Esophagus muscularis mucosa (tissue), 4 donors: ENCODE data around the gene DTX3. TPM values are rescaled to one million over a fixed set of nuclear protein-coding genes. Genes with fewer than 3 reads are reported as not detected.

Experiments used
- DNase-seq: peaks from one replicate; pipeline ENCODE4 v3.0.0-alpha.2; 2017; ENCODE audit errors: extremely low spot score
- H3K27ac ChIP-seq, 4 donors: fragments of 200-600 bp; sonication (generic); replicated peaks in 1 of 4; 1 replicate in 3 of 4; 2 replicates in 1 of 4; pipeline ENCODE4 v1.5.1; 2016 to 2019; ENCODE audit warnings: mild to moderate bottlenecking in 1 of 4
- H3K27me3 ChIP-seq, 4 donors: fragments of 200-600 bp; sonication (generic); one replicate each; pipeline versions ENCODE4 v1.5.1 to v1.6.0; 2016 to 2019
- H3K36me3 ChIP-seq, 4 donors: fragments of 200-600 bp; sonication (generic); one replicate each; pipeline ENCODE4 v1.5.1; 2016 to 2019
- H3K4me1 ChIP-seq, 4 donors: fragments of 200-600 bp; sonication (generic); one replicate each; pipeline ENCODE4 v1.5.1; 2016 to 2019
- H3K4me3 ChIP-seq, 4 donors: fragments of 200-600 bp; sonication (generic); 1 replicate in 2 of 4; 2 replicates in 2 of 4; pipeline ENCODE4 v1.5.1; 2016 to 2019; ENCODE audit warnings: mild to moderate bottlenecking in 4 of 4, moderate library complexity in 1 of 4
- H3K9me3 ChIP-seq, 4 donors: fragments of 200-600 bp; sonication (generic); 1 replicate in 3 of 4; 2 replicates in 1 of 4; pipeline ENCODE4 v1.5.1; 2016 to 2019
- CTCF ChIP-seq, 3 experiments: fragments of 200-600 bp in 2 of 3; fragments of 450-650 bp in 1 of 3; sonication (generic) in 2 of 3; IDR thresholded peaks; one replicate each; pipeline ENCODE4 v1.5.1; 2017 to 2019; ENCODE audit warnings: antibody characterized with exemption in 3 of 3, mild to moderate bottlenecking in 2 of 3, moderate library complexity in 1 of 3
- EP300 ChIP-seq: sonication (generic); formaldehyde crosslinking; IDR thresholded peaks from one replicate; pipeline ENCODE4 v1.6.1; 2017; ENCODE audit warnings: antibody characterized with exemption
- POLR2A ChIP-seq: fragments of 450-650 bp; IDR thresholded peaks from one replicate; pipeline ENCODE4 v1.6.1; 2017; ENCODE audit warnings: antibody characterized with exemption, moderate library complexity, mild to moderate bottlenecking, low read depth
- POLR2AphosphoS5 ChIP-seq, 2 donors: sonication (generic); formaldehyde crosslinking; IDR thresholded peaks; one replicate each; pipeline ENCODE4 v1.6.1; 2017; ENCODE audit warnings: antibody characterized with exemption in 2 of 2
- WGBS: methylation state at CpG from one replicate; pipeline ENCODE4 v1.1.5; 2018; 5-methylcytosine and 5-hydroxymethylcytosine counted together
- intact Hi-C: fragments of 100-400 bp; cut with DNase I; formaldehyde crosslinking; loops from one replicate; pipeline ENCODE4 v1.15.1; 2023
- total RNA-seq, 4 donors: library from RNA; depleted of rRNA; stranded (reverse); fragments of >200 nt; gene quantifications; one replicate each; pipeline versions ENCODE4 v1.1.0 to v1.2.1, GENCODE V29; 2016

The DTX3 gene
- total RNA-seq, 4 donors from 2014 or later: 39.0 to 68.6 (median 46.8) TPM

GRCh38 chr12:57626111-57626920 lies 21.7 kb downstream of the DTX3 start:
- Histone ChIP-seq H3K4me1 (peaks cover 10 to 36% (median 21%) of the 10 kb centered on the region in 4 donors), H3K9me3 (no peaks in the 10 kb centered on the region), H3K27ac (no peak overlapping the region), H3K4me3 (no peak overlapping the region), H3K27me3 (peaks cover 1 to 65% (median 3%) of the 10 kb centered on the region in 4 donors), H3K36me3 (peaks cover 0 to 42% (median 19%) of the 10 kb centered on the region in 4 donors)
- DNase-seq: no peak
- WGBS: 35% methylated on average over 11 of the region's 13 CpGs
- intact Hi-C loops: no loop called here
- TF ChIP-seq CTCF (IDR thresholded peaks at IDR 0.05) (no peak), POLR2AphosphoS5 (IDR thresholded peaks at IDR 0.05) (no peak), POLR2A (no peak), EP300 (no peak)

- Histone ChIP-seq H3K4me3 (no peak overlapping the region), H3K4me1 (peaks cover 8 to 36% (median 21%) of the 10 kb centered on the region in 4 donors), H3K9me3 (no peaks in the 10 kb centered on the region), H3K27me3 (peaks cover 0 to 65% (median 8%) of the 10 kb centered on the region in 4 donors), H3K27ac (no peak overlapping the region), H3K36me3 (peaks cover 0 to 42% (median 19%) of the 10 kb centered on the region in 4 donors)
- no peak for TF ChIP-seq POLR2A
- no peak for TF ChIP-seq POLR2AphosphoS5 (IDR thresholded peaks at IDR 0.05)
- no peak for TF ChIP-seq CTCF (IDR thresholded peaks at IDR 0.05)
- TF ChIP-seq EP300: no peak
- intact Hi-C loops: no loop called here
- 51% methylated on average over 9 of the region's 9 CpGs for WGBS
- DNase-seq: no peak
Measured at GRCh38 chr12:57626921-57627445, 22.4 kb downstream of the DTX3 start.

GRCh38 chr12:57627501-57628279 lies 23.1 kb downstream of the DTX3 start:
- intact Hi-C loops: no loop called here
- no peak for DNase-seq
- Histone ChIP-seq H3K4me1 (peaks cover 12 to 40% (median 28%) of the 10 kb centered on the region in 4 donors), H3K27ac (no peak overlapping the region), H3K9me3 (no peaks in the 10 kb centered on the region), H3K4me3 (no peak overlapping the region), H3K27me3 (peaks cover 0 to 67% (median 10%) of the 10 kb centered on the region in 4 donors), H3K36me3 (peaks cover 0 to 37% (median 19%) of the 10 kb centered on the region in 4 donors)
- WGBS: 50% methylated on average over 38 of the region's 67 CpGs
- TF ChIP-seq CTCF (IDR thresholded peaks at IDR 0.05) (no peak), POLR2AphosphoS5 (IDR thresholded peaks at IDR 0.05) (no peak), EP300 (no peak), POLR2A (no peak)

GRCh38 chr12:57628280-57629191 lies 23.9 kb downstream of the DTX3 start:
- DNase-seq: no peak
- no peak overlapping the region for H3K4me3 ChIP-seq
- H3K36me3 ChIP-seq: peaks cover 0 to 37% (median 19%) of the 10 kb centered on the region in 4 donors
- TF ChIP-seq POLR2AphosphoS5 (IDR thresholded peaks at IDR 0.05): no peak
- no peak for TF ChIP-seq POLR2A
- TF ChIP-seq EP300: no peak
- no peak for TF ChIP-seq CTCF (IDR thresholded peaks at IDR 0.05)
- 78% methylated on average over 25 of the region's 29 CpGs for WGBS
- H3K4me1 ChIP-seq: peaks cover 16 to 49% (median 36%) of the 10 kb centered on the region in 4 donors
- H3K27me3 ChIP-seq: peaks cover 0 to 74% (median 10%) of the 10 kb centered on the region in 4 donors
- H3K27ac ChIP-seq: no peak overlapping the region
- no peaks in the 10 kb centered on the region for H3K9me3 ChIP-seq
- intact Hi-C loops: no loop called here
